Activated naive CD4-positive, alpha-beta T cell treated with anti-CD3 and anti-CD28 coated beads, Interleukin-2, amount 50 U/mL, for 16 hours (primary cell): ENCODE data around the gene RPL10A.

Experiments used
- DNase-seq: peaks from one replicate; pipeline ENCODE4 v3.0.0-alpha.2; 2020

The RPL10A gene

GRCh38 chr6:35476004-35476403 is 7.8 kb downstream of the RPL10A start:
- no peak for DNase-seq

- DNase-seq: no peak
Observed at GRCh38 chr6:35477028-35477427, 8.8 kb downstream of the RPL10A start.

GRCh38 chr6:35477551-35478179 is 9.5 kb downstream of the RPL10A start:
- DNase-seq: no peak

- DNase-seq: no peak
Observed at GRCh38 chr6:35478259-35478658, 10.1 kb downstream of the RPL10A start.

GRCh38 chr6:35480176-35480575 is 12.0 kb downstream of the RPL10A start:
- DNase-seq: no peak

GRCh38 chr6:35481226-35481625 is 13.0 kb downstream of the RPL10A start:
- DNase-seq: no peak

- DNase-seq: no peak
Observed at GRCh38 chr6:35483062-35483461, 14.9 kb downstream of the RPL10A start.

- no peak for DNase-seq
Observed at GRCh38 chr6:35483490-35483889, 15.3 kb downstream of the RPL10A start.

- no peak for DNase-seq
Observed at GRCh38 chr6:35483893-35484645, 15.9 kb downstream of the RPL10A start.

- DNase-seq: no peak
Observed at GRCh38 chr6:35484921-35485392, 16.8 kb downstream of the RPL10A start.

GRCh38 chr6:35485402-35485877 is 17.2 kb downstream of the RPL10A start:
- no peak for DNase-seq

- no peak for DNase-seq
Observed at GRCh38 chr6:35486005-35486925, 18.1 kb downstream of the RPL10A start.

GRCh38 chr6:35487658-35488516 is 19.7 kb downstream of the RPL10A start:
- no peak for DNase-seq

- DNase-seq: no peak
Observed at GRCh38 chr6:35488517-35488862, 20.3 kb downstream of the RPL10A start.

GRCh38 chr6:35489066-35489465 is 20.9 kb downstream of the RPL10A start:
- no peak for DNase-seq

GRCh38 chr6:35489995-35490791 is 22.0 kb downstream of the RPL10A start:
- DNase-seq: no peak

- DNase-seq: no peak
Observed at GRCh38 chr6:35490821-35491557, 22.8 kb downstream of the RPL10A start.

GRCh38 chr6:35491558-35492257 is 23.5 kb downstream of the RPL10A start:
- DNase-seq: no peak

GRCh38 chr6:35492258-35492973 is 24.2 kb downstream of the RPL10A start:
- DNase-seq: no peak

- no peak for DNase-seq
Observed at GRCh38 chr6:35492974-35493284, 24.7 kb downstream of the RPL10A start.
